NCI-H748 treated with DMSO at 0.1 percent for 48 hours (cell line): ENCODE data around the gene XAGE3.
"Not testable (repeated sequence)": the region's sequence is repeated elsewhere in the genome, so short reads cannot be mapped to it uniquely, and the experiment has no call there.

Source experiments
- DNase-seq: peaks from one replicate; lab custom pipeline; 2025; lab: John Stamatoyannopoulos, UW

The XAGE3 gene

GRCh38 chrX:52843619-52844018 is 24.3 kb downstream of the XAGE3 start:
- DNase-seq: not testable (repeated sequence)

- no peak for DNase-seq
Observed at GRCh38 chrX:52839137-52839536, 28.7 kb downstream of the XAGE3 start.

GRCh38 chrX:52830551-52830950 is 37.3 kb downstream of the XAGE3 start:
- no peak for DNase-seq

- DNase-seq: no peak
Observed at GRCh38 chrX:52824608-52825007, 43.3 kb downstream of the XAGE3 start.

GRCh38 chrX:52821079-52821760 is 46.7 kb downstream of the XAGE3 start:
- no peak for DNase-seq

- no peak for DNase-seq
Observed at GRCh38 chrX:52819788-52820187, 48.1 kb downstream of the XAGE3 start.
